Muscle layer of duodenum (tissue), 2 donors: ENCODE measurements around the gene AAGAB.

Experiments used
- H3K27ac ChIP-seq: one replicate; pipeline ENCODE4 v1.7.0; 2013; ENCODE audit warnings: mild to moderate bottlenecking, low read length
- H3K27me3 ChIP-seq: one replicate; pipeline ENCODE4 v1.7.0; 2013; ENCODE audit warnings: low read depth, mild to moderate bottlenecking, control low read depth, low read length
- H3K36me3 ChIP-seq, 2 donors: one replicate each; pipeline ENCODE4 v1.7.0; 2013; ENCODE audit warnings: low read length in 2 of 2, control low read depth in 1 of 2, mild to moderate bottlenecking in 1 of 2; ENCODE audit not compliant: insufficient read depth in 2 of 2, control insufficient read depth in 1 of 2
- H3K4me1 ChIP-seq, 2 donors: one replicate each; pipeline ENCODE4 v1.7.0; 2013; ENCODE audit warnings: low read length in 2 of 2, mild to moderate bottlenecking in 2 of 2, control low read depth in 1 of 2, moderate library complexity in 1 of 2; ENCODE audit not compliant: insufficient read depth in 2 of 2, control insufficient read depth in 1 of 2
- H3K4me3 ChIP-seq, 2 donors: one replicate each; pipeline ENCODE4 v1.7.0; 2013; ENCODE audit warnings: low read length in 2 of 2, low read depth in 1 of 2, mild to moderate bottlenecking in 1 of 2
- H3K9me3 ChIP-seq, 2 donors: one replicate each; pipeline ENCODE4 v1.7.0; 2013; ENCODE audit warnings: low read length in 2 of 2, control low read depth in 1 of 2, mild to moderate bottlenecking in 1 of 2; ENCODE audit not compliant: control insufficient read depth in 1 of 2
- donor health status: healthy.

AAGAB gene

GRCh38 chr15:67176195-67176971 is 78.1 kb downstream of the AAGAB start:
- Histone ChIP-seq H3K27me3 (no peaks in the 10 kb centered on the region), H3K36me3 (peaks cover 3 to 20% of the 10 kb centered on the region in 2 donors), H3K9me3 (no peaks in the 10 kb centered on the region), H3K27ac (peak overlapping the region; percentile 24), H3K4me3 (no peak overlapping the region), H3K4me1 (peaks cover 18 to 38% of the 10 kb centered on the region in 2 donors)

DNA sequence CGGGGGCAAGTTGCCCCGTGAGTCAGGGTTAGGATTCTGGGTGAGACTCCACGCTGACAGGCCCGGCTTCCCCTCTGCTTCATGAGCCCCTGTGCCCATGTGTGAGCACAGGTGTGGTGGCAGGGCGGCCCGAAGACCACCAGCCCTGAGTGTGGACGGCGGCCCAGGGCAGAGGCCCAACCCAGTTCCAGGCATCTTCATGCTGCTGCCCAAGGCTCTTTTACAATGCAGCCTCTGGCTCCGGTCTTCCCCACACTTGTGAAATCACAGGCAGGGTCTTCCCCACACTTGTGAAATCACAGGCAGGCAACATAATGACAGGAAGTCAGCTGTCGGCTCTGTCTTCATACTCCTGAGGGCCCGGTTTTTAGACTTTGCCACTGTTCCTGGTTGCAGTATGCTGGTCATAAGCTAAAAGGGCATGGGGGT is 78.8 kb downstream of the AAGAB start:
- Histone ChIP-seq H3K27ac (peak overlapping the region; percentile 2), H3K27me3 (no peaks in the 10 kb centered on the region), H3K4me3 (no peak overlapping the region), H3K36me3 (peaks cover 10 to 24% of the 10 kb centered on the region in 2 donors), H3K9me3 (no peaks in the 10 kb centered on the region), H3K4me1 (peaks cover 18 to 38% of the 10 kb centered on the region in 2 donors)

GRCh38 chr15:67174864-67175573 is 79.4 kb downstream of the AAGAB start:
- H3K9me3 ChIP-seq: no peaks in the 10 kb centered on the region
- H3K4me3 ChIP-seq: no peak overlapping the region
- peaks cover 18 to 38% of the 10 kb centered on the region in 2 donors for H3K4me1 ChIP-seq
- H3K36me3 ChIP-seq: peaks cover 17 to 24% of the 10 kb centered on the region in 2 donors
- H3K27me3 ChIP-seq: no peaks in the 10 kb centered on the region
- no peak overlapping the region for H3K27ac ChIP-seq

GRCh38 chr15:67174446-67174845 is 80.0 kb downstream of the AAGAB start:
- peaks cover 19 to 24% of the 10 kb centered on the region in 2 donors for H3K36me3 ChIP-seq
- H3K4me3 ChIP-seq: no peak overlapping the region
- no peaks in the 10 kb centered on the region for H3K27me3 ChIP-seq
- H3K9me3 ChIP-seq: no peaks in the 10 kb centered on the region
- peaks cover 18 to 38% of the 10 kb centered on the region in 2 donors for H3K4me1 ChIP-seq
- H3K27ac ChIP-seq: no peak overlapping the region

DNA sequence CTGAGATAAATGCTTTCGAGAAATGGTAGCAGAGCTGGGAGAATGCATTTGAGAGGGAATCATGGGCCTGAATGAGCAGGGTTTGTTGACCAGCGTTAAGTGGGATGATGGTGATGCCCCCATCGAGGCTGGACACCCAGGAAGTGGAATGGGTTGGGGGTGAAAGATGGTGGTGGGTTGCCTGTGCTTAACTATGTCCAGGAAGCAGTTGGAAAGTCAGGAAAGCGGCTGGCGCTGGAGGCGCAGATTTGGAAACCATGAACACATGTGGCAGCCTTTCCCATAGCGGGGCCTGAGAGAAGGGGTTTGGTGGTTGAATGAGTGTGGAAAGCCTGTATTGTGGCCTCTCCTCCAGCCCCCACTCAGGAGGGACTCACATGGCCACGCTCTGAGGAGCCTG is 80.7 kb downstream of the AAGAB start:
- Histone ChIP-seq H3K36me3 (peaks cover 19 to 24% of the 10 kb centered on the region in 2 donors), H3K4me3 (no peak overlapping the region), H3K27ac (no peak overlapping the region), H3K4me1 (peaks cover 18 to 38% of the 10 kb centered on the region in 2 donors), H3K27me3 (no peaks in the 10 kb centered on the region), H3K9me3 (no peaks in the 10 kb centered on the region)

- H3K27ac ChIP-seq: no peak overlapping the region
- H3K4me1 ChIP-seq: peaks cover 18 to 30% of the 10 kb centered on the region in 2 donors
- H3K4me3 ChIP-seq: no peak overlapping the region
- H3K27me3 ChIP-seq: no peaks in the 10 kb centered on the region
- H3K9me3 ChIP-seq: no peaks in the 10 kb centered on the region
- peaks cover 19 to 24% of the 10 kb centered on the region in 2 donors for H3K36me3 ChIP-seq
Measured at GRCh38 chr15:67173005-67173404, 81.5 kb downstream of the AAGAB start.

DNA sequence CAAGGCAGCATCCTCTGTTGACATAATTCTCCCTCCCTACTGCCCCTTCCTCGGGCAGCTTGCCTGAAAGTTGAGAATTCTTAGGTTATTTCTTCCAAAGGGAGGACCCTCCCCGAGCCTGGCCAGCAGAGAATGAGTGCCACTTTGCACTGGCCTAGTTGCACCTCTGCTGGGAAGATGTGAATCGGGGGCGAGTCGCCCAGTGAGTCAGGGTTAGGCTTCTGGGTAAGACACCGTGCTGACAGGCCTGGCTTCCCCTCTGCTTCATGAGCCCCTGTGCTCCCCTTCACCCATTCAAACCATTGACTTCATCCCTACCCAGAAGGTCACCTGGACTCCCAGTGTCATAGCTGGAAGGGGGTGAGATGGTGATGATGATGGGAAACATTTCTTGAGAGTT is 82.3 kb downstream of the AAGAB start:
- H3K27ac ChIP-seq: no peak overlapping the region
- no peak overlapping the region for H3K4me3 ChIP-seq
- no peaks in the 10 kb centered on the region for H3K27me3 ChIP-seq
- peaks cover 22 to 32% of the 10 kb centered on the region in 2 donors for H3K4me1 ChIP-seq
- peaks cover 19 to 26% of the 10 kb centered on the region in 2 donors for H3K36me3 ChIP-seq
- H3K9me3 ChIP-seq: no peaks in the 10 kb centered on the region

- Histone ChIP-seq H3K4me1 (peaks cover 16 to 29% of the 10 kb centered on the region in 2 donors), H3K4me3 (no peak overlapping the region), H3K9me3 (no peaks in the 10 kb centered on the region), H3K27ac (no peak overlapping the region), H3K27me3 (no peaks in the 10 kb centered on the region), H3K36me3 (peaks cover 26 to 33% of the 10 kb centered on the region in 2 donors)
Measured at GRCh38 chr15:67171471-67171870, 83.0 kb downstream of the AAGAB start.

- H3K36me3 ChIP-seq: peaks cover 26 to 44% of the 10 kb centered on the region in 2 donors
- no peak overlapping the region for H3K27ac ChIP-seq
- no peaks in the 10 kb centered on the region for H3K9me3 ChIP-seq
- no peaks in the 10 kb centered on the region for H3K27me3 ChIP-seq
- no peak overlapping the region for H3K4me3 ChIP-seq
- peaks cover 8 to 21% of the 10 kb centered on the region in 2 donors for H3K4me1 ChIP-seq
Measured at GRCh38 chr15:67170143-67170925, 84.1 kb downstream of the AAGAB start.

- H3K36me3 ChIP-seq: peaks cover 26 to 41% of the 10 kb centered on the region in 2 donors
- no peaks in the 10 kb centered on the region for H3K9me3 ChIP-seq
- no peaks in the 10 kb centered on the region for H3K27me3 ChIP-seq
- no peak overlapping the region for H3K27ac ChIP-seq
- H3K4me1 ChIP-seq: peaks cover 4 to 24% of the 10 kb centered on the region in 2 donors
- no peak overlapping the region for H3K4me3 ChIP-seq
Measured at GRCh38 chr15:67168694-67169093, 85.8 kb downstream of the AAGAB start.

GRCh38 chr15:67167091-67167490 is 87.4 kb downstream of the AAGAB start:
- H3K36me3 ChIP-seq: peaks cover 26 to 33% of the 10 kb centered on the region in 2 donors
- no peak overlapping the region for H3K27ac ChIP-seq
- H3K9me3 ChIP-seq: no peaks in the 10 kb centered on the region
- no peak overlapping the region for H3K4me3 ChIP-seq
- no peaks in the 10 kb centered on the region for H3K27me3 ChIP-seq
- H3K4me1 ChIP-seq: peaks cover 4 to 24% of the 10 kb centered on the region in 2 donors
